ENCODE measurements around the gene CERS6. TPM values are rescaled to one million over a fixed set of nuclear protein-coding genes. Genes with fewer than 3 reads are reported as not detected.

Gene CERS6
- polyA plus RNA-seq, 1 donor (not counting 4 experiments of a cell fraction or from before 2014, with no cell fraction given), result 19.5 TPM

DNA sequence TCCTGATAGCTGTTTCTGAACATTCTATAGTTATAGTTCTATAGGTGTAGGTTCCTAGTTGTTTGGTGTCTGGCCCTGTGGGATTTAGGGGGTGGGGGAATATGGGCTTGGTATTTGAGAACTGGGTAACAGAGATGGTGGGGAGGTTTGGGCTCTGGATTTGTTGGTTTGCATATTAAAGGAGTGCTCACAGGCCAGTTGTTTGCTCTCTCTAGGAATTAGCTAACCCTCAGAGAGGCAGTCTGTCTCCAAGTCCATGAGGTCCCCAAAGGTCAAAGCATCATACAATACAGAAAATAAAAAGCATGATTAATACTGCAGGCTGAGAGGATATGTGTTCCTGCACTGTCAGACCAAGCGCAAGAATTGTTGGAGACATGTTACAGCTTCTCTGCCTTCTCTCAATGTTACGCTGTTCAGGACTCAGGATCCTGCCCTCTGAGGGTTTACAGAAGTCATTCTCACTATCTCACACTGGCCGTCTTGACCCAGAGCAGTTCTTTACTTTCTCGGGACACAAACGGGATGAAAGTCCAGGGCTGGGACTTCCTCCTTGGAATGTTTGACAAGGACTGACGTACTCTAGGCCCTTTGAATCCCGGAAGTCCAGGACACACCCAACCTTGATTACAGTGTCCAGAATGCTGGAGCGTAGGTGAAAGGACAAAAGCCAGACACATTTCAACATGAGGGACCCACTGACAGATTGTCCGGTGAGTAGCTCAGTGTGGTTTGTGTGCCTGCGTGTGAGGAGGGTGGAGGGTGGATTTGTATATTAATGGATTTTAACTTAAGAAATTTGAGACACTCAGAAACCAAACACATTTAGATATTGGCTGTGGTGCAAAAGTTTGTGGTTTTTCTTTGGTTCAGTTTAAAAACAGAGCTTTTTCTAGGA, 346.1 kb downstream of the CERS6 start, which contains the start of gene NOSTRIN:
Gene NOSTRIN (plus strand): TSS at position 677 of the 898 bp plus-strand sequence. CDS start 10 bp downstream, at position 687.
- TF ChIP-seq EZH2 (IDR thresholded peaks at IDR 0.05; ENCODE audit: low read length), result no peak
- TF ChIP-seq, protein P1, sequence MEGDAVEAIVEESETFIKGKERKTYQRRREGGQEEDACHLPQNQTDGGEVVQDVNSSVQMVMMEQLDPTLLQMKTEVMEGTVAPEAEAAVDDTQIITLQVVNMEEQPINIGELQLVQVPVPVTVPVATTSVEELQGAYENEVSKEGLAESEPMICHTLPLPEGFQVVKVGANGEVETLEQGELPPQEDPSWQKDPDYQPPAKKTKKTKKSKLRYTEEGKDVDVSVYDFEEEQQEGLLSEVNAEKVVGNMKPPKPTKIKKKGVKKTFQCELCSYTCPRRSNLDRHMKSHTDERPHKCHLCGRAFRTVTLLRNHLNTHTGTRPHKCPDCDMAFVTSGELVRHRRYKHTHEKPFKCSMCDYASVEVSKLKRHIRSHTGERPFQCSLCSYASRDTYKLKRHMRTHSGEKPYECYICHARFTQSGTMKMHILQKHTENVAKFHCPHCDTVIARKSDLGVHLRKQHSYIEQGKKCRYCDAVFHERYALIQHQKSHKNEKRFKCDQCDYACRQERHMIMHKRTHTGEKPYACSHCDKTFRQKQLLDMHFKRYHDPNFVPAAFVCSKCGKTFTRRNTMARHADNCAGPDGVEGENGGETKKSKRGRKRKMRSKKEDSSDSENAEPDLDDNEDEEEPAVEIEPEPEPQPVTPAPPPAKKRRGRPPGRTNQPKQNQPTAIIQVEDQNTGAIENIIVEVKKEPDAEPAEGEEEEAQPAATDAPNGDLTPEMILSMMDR (optimal IDR thresholded peaks at IDR 0.05 in 1 of 3, IDR thresholded peaks at IDR 0.05 in 1 of 3, conservative IDR thresholded peaks at IDR 0.05 in 1 of 3; ENCODE audit: extremely low read depth in 1 of 3, insufficient read depth in 2 of 3, low read length in 3 of 3), result no peak
- Histone ChIP-seq H3K36me3 (ENCODE audit: control insufficient read depth in 2 of 2, extremely low read depth in 1 of 2, insufficient read depth in 2 of 2, low read length in 2 of 2) (no peaks in the 10 kb centered on the region), H3K4me2 (ENCODE audit: control insufficient read depth, extremely low read depth, insufficient read depth, low read depth, low read length) (no peak within 1 kb of the TSS), H3K79me2 (ENCODE audit: control insufficient read depth, insufficient read depth, low read length) (no peaks in the 10 kb centered on the region), H4K20me1 (ENCODE audit: control insufficient read depth, extremely low read depth, insufficient read depth, low read length) (no peaks in the 10 kb centered on the region), H3K4me3 (ENCODE audit: control insufficient read depth in 2 of 3, extremely low read depth in 1 of 3, insufficient read depth in 2 of 3, low read depth in 1 of 3, low read length in 3 of 3) (no peak within 1 kb of the TSS), H3K4me1 (ENCODE audit: control insufficient read depth, extremely low read depth, insufficient read depth, low read length) (no peaks in the 10 kb centered on the region), H2AFZ (ENCODE audit: control insufficient read depth, low read length) (no peak within 1 kb of the TSS), H3K27me3 (ENCODE audit: control insufficient read depth, extremely low read depth, insufficient read depth, low read length) (no peaks in the 10 kb centered on the region), H3K9ac (ENCODE audit: control insufficient read depth, extremely low read depth, insufficient read depth, low read length) (no peak within 1 kb of the TSS), H3K9me3 (ENCODE audit: control insufficient read depth, low read depth, low read length) (no peaks in the 10 kb centered on the region), H3K9me1 (ENCODE audit: control insufficient read depth, extremely low read depth, insufficient read depth, low read length) (no peaks in the 10 kb centered on the region), H3K27ac (ENCODE audit: control insufficient read depth, insufficient read depth, low read length) (no peak within 1 kb of the TSS)
- FAIRE-seq (no peak), DNase-seq (ENCODE audit: low read depth, low spot score) (no peak)
- dilution Hi-C loops (cut with MboI; ENCODE audit: extremely low pct_ligation_motif_present, low sequenced_read_pairs), result no loop called here

DNA sequence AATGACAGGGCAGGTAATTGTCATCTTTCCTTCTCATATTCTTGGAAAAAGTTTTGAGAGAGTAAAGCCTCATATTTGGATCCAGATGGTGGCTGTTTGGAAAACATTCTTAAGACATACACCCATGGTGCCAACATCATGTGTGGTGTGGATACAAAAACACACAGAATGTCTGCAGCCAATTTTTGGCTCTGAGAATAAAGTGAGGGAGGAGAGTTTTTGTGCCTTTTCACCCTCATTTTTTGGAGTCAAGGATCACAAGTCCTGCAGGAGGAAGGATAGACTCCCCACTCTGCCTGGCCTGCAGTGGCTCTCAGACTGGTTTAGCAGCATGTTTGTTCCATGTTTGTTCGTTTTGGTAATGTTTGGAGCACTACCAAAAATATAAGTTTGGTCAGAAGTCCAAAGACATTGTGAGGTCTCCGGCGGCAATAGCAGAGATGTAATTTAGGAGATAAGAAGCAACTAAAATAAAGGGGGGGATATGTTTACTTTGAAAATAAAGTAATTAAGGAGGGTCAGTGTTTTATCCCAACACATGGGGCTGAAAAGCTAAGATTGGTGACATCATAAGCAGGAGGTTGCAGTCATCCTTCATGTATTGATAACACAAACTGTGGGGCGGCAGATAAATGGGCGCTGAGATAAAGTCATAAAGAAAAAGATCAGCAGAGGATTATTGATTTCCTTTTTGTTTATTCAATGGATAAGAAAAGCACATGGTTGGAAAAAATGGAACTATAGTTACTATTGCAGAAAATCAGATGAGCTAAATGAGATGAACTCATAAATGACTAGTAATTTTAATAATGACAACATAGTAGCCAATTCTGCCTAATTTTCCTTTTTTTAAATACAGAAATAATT, 347.0 kb downstream of the CERS6 start:
- Histone ChIP-seq H3K9me3 (ENCODE audit: control insufficient read depth, low read depth, low read length) (no peaks in the 10 kb centered on the region), H3K27me3 (ENCODE audit: control insufficient read depth, extremely low read depth, insufficient read depth, low read length) (no peaks in the 10 kb centered on the region), H3K4me1 (ENCODE audit: control insufficient read depth, extremely low read depth, insufficient read depth, low read length) (no peaks in the 10 kb centered on the region), H3K79me2 (ENCODE audit: control insufficient read depth, insufficient read depth, low read length) (no peaks in the 10 kb centered on the region), H3K9me1 (ENCODE audit: control insufficient read depth, extremely low read depth, insufficient read depth, low read length) (no peaks in the 10 kb centered on the region), H3K27ac (ENCODE audit: control insufficient read depth, insufficient read depth, low read length) (no peak overlapping the region), H2AFZ (ENCODE audit: control insufficient read depth, low read length) (no peak overlapping the region), H4K20me1 (ENCODE audit: control insufficient read depth, extremely low read depth, insufficient read depth, low read length) (no peaks in the 10 kb centered on the region), H3K36me3 (ENCODE audit: control insufficient read depth in 2 of 2, extremely low read depth in 1 of 2, insufficient read depth in 2 of 2, low read length in 2 of 2) (no peaks in the 10 kb centered on the region), H3K9ac (ENCODE audit: control insufficient read depth, extremely low read depth, insufficient read depth, low read length) (no peak overlapping the region), H3K4me3 (ENCODE audit: control insufficient read depth in 2 of 3, extremely low read depth in 1 of 3, insufficient read depth in 2 of 3, low read depth in 1 of 3, low read length in 3 of 3) (no peak overlapping the region), H3K4me2 (ENCODE audit: control insufficient read depth, extremely low read depth, insufficient read depth, low read depth, low read length) (no peak overlapping the region)
- no peak for TF ChIP-seq EZH2 (IDR thresholded peaks at IDR 0.05; ENCODE audit: low read length)
- TF ChIP-seq, protein P1 (optimal IDR thresholded peaks at IDR 0.05 in 1 of 3, IDR thresholded peaks at IDR 0.05 in 1 of 3, conservative IDR thresholded peaks at IDR 0.05 in 1 of 3; ENCODE audit: extremely low read depth in 1 of 3, insufficient read depth in 2 of 3, low read length in 3 of 3), result no peak
- DNase-seq (ENCODE audit: low read depth, low spot score) (no peak), FAIRE-seq (no peak)
- dilution Hi-C loops (cut with MboI; ENCODE audit: extremely low pct_ligation_motif_present, low sequenced_read_pairs), result no loop called here
